ENCODE data around the gene PRR14L.

PRR14L gene

DNA sequence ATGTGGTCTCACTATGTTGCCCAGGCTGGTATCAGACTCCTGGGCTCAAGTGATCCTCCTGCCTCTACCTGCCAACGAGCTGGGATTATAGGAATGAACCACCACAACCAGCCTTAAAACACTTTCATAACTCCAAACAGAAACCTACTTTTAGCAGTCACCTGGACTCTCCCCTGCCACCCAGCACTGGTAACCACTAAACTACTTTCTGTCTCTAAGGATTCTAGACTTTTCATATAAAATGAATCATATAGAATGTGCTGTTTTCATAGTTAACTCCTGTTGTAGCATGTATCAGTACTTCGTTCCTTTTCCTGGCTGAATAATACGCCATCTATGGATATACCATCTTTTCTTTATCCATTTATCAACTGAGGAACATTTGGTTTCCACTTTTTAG, 58.5 kb downstream of the PRR14L start:
- Histone ChIP-seq H4K91ac (ENCODE audit: low read length) (no peak overlapping the region), H2BK5ac (ENCODE audit: low read depth, low read length, poor library complexity, severe bottlenecking) (no peak overlapping the region), H4K8ac (ENCODE audit: low read length) (no peak overlapping the region), H3K4me2 (ENCODE audit: low read length, poor library complexity, severe bottlenecking) (no peak overlapping the region), H3K4ac (ENCODE audit: low read depth in 1 of 2, low read length in 2 of 2) (no peak overlapping the region), H3K4me3 (ENCODE audit: insufficient read depth in 1 of 2, low read depth in 1 of 2, low read length in 2 of 2) (no peak overlapping the region), H3K79me1 (replicated peaks; ENCODE audit: low read length, poor library complexity, severe bottlenecking) (peaks cover 23% of the 10 kb centered on the region), H2BK12ac (ENCODE audit: low read length in 2 of 2) (no peak overlapping the region), H2BK120ac (ENCODE audit: low read depth, low read length) (no peak overlapping the region), H3K18ac (ENCODE audit: low read depth in 1 of 2, low read length in 2 of 2) (no peak overlapping the region), H2BK15ac (ENCODE audit: low read depth, poor library complexity, severe bottlenecking) (no peak overlapping the region), H3K4me1 (ENCODE audit: control insufficient read depth, insufficient read depth, low read depth, low read length) (no peaks in the 10 kb centered on the region), H3K9ac (ENCODE audit: low read length) (no peak overlapping the region), H3K36me3 (ENCODE audit: control insufficient read depth in 1 of 2, insufficient read depth in 2 of 2, low read depth in 1 of 2, low read length in 2 of 2) (peaks cover 36 to 73% of the 10 kb centered on the region in 2 experiments), H3K27ac (ENCODE audit: low read length, poor library complexity, severe bottlenecking) (no peak overlapping the region), H3K27me3 (ENCODE audit: control insufficient read depth in 1 of 2, insufficient read depth in 1 of 2, low read length in 2 of 2) (no peaks in the 10 kb centered on the region), H3K23ac (ENCODE audit: low read length in 2 of 2) (no peak overlapping the region), H2AFZ (ENCODE audit: low read depth, low read length) (no peak overlapping the region), H3K9me3 (ENCODE audit: control insufficient read depth, low read length) (no peaks in the 10 kb centered on the region), H2AK5ac (ENCODE audit: low read length, severe bottlenecking) (no peak overlapping the region), H3K14ac (ENCODE audit: low read length in 2 of 2) (no peak overlapping the region)
- 79% methylated on average over 1 of the region's 3 CpGs for WGBS
- DNase-seq, result no peak

GRCh38 chr22:31683181-31684105, 66.5 kb downstream of the PRR14L start:
- 93% methylated on average over 12 of the region's 13 CpGs for WGBS
- Histone ChIP-seq H3K27me3 (ENCODE audit: control insufficient read depth in 1 of 2, insufficient read depth in 1 of 2, low read length in 2 of 2) (no peaks in the 10 kb centered on the region), H2BK5ac (ENCODE audit: low read depth, low read length, poor library complexity, severe bottlenecking) (no peak overlapping the region), H3K9ac (ENCODE audit: low read length) (no peak overlapping the region), H3K18ac (ENCODE audit: low read depth in 1 of 2, low read length in 2 of 2) (no peak overlapping the region), H3K9me3 (ENCODE audit: control insufficient read depth, low read length) (no peaks in the 10 kb centered on the region), H4K91ac (ENCODE audit: low read length) (no peak overlapping the region), H3K36me3 (ENCODE audit: control insufficient read depth in 1 of 2, insufficient read depth in 2 of 2, low read depth in 1 of 2, low read length in 2 of 2) (peaks cover 43 to 48% of the 10 kb centered on the region in 2 experiments), H2BK15ac (ENCODE audit: low read depth, poor library complexity, severe bottlenecking) (no peak overlapping the region), H2AK5ac (ENCODE audit: low read length, severe bottlenecking) (no peak overlapping the region), H2BK12ac (ENCODE audit: low read length in 2 of 2) (no peak overlapping the region), H2BK120ac (ENCODE audit: low read depth, low read length) (no peak overlapping the region), H3K23ac (ENCODE audit: low read length in 2 of 2) (no peak overlapping the region), H3K4me3 (ENCODE audit: insufficient read depth in 1 of 2, low read depth in 1 of 2, low read length in 2 of 2) (no peak overlapping the region), H3K4me1 (ENCODE audit: control insufficient read depth, insufficient read depth, low read depth, low read length) (peaks cover 3% of the 10 kb centered on the region), H3K14ac (ENCODE audit: low read length in 2 of 2) (no peak overlapping the region), H4K8ac (ENCODE audit: low read length) (no peak overlapping the region), H2AFZ (ENCODE audit: low read depth, low read length) (no peak overlapping the region), H3K4me2 (ENCODE audit: low read length, poor library complexity, severe bottlenecking) (no peak overlapping the region), H3K27ac (ENCODE audit: low read length, poor library complexity, severe bottlenecking) (no peak overlapping the region), H3K4ac (ENCODE audit: low read depth in 1 of 2, low read length in 2 of 2) (no peak overlapping the region), H3K79me1 (replicated peaks; ENCODE audit: low read length, poor library complexity, severe bottlenecking) (peaks cover 6% of the 10 kb centered on the region)
- no peak for DNase-seq

DNA sequence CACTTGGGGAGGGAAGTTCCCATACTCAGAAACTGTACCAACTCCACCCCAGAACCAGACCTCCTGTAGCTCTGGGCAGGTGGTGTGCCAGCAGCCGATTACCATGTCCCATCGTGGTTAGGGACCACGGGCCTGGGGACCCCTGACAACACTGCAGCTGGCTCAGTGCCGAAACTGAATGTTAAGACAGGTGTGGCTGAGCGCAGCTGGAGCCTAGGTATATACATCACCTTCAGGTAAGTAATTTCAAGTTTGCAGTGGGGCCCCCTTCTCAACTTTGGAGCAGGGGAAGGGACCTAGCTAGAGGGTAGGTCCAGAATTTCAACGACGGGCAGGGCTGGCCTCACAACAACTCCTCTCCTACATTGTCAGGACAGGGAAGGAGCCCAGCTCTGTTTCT, 67.2 kb downstream of the PRR14L start:
- H3K9ac ChIP-seq (ENCODE audit: low read length), result no peak overlapping the region
- DNase-seq, result no peak

GRCh38 chr22:31681349-31682345, 68.3 kb downstream of the PRR14L start:
- H3K9ac ChIP-seq (ENCODE audit: low read length), result peak overlapping the region; percentile 78

More for the DNA sequence above, 67.2 kb downstream of the PRR14L start:
- H3K18ac ChIP-seq (ENCODE audit: low read depth in 1 of 2, low read length in 2 of 2), result no peak overlapping the region
- H3K14ac ChIP-seq (ENCODE audit: low read length in 2 of 2), result no peak overlapping the region
- no peak overlapping the region for H4K91ac ChIP-seq (ENCODE audit: low read length)
- WGBS, result 98% methylated on average over 7 of the region's 7 CpGs
- no peak overlapping the region for H2AK5ac ChIP-seq (ENCODE audit: low read length, severe bottlenecking)
- H3K4me3 ChIP-seq (ENCODE audit: insufficient read depth in 1 of 2, low read depth in 1 of 2, low read length in 2 of 2), result no peak overlapping the region
- peaks cover 3% of the 10 kb centered on the region for H3K4me1 ChIP-seq (ENCODE audit: control insufficient read depth, insufficient read depth, low read depth, low read length)
- no peak overlapping the region for H4K8ac ChIP-seq (ENCODE audit: low read length)
- H2BK15ac ChIP-seq (ENCODE audit: low read depth, poor library complexity, severe bottlenecking), result no peak overlapping the region
- H3K27ac ChIP-seq (ENCODE audit: low read length, poor library complexity, severe bottlenecking), result no peak overlapping the region
- no peak overlapping the region for H3K4me2 ChIP-seq (ENCODE audit: low read length, poor library complexity, severe bottlenecking)
- H2BK12ac ChIP-seq (ENCODE audit: low read length in 2 of 2), result no peak overlapping the region
- H2BK120ac ChIP-seq (ENCODE audit: low read depth, low read length), result no peak overlapping the region
- no peak overlapping the region for H3K23ac ChIP-seq (ENCODE audit: low read length in 2 of 2)
- no peak overlapping the region for H2BK5ac ChIP-seq (ENCODE audit: low read depth, low read length, poor library complexity, severe bottlenecking)
- H3K79me1 ChIP-seq (replicated peaks; ENCODE audit: low read length, poor library complexity, severe bottlenecking), result peaks cover 6% of the 10 kb centered on the region
- no peaks in the 10 kb centered on the region for H3K27me3 ChIP-seq (ENCODE audit: control insufficient read depth in 1 of 2, insufficient read depth in 1 of 2, low read length in 2 of 2)
- H3K36me3 ChIP-seq (ENCODE audit: control insufficient read depth in 1 of 2, insufficient read depth in 2 of 2, low read depth in 1 of 2, low read length in 2 of 2), result peaks cover 43% of the 10 kb centered on the region in 2 experiments
- H3K9me3 ChIP-seq (ENCODE audit: control insufficient read depth, low read length), result no peaks in the 10 kb centered on the region
- no peak overlapping the region for H2AFZ ChIP-seq (ENCODE audit: low read depth, low read length)
- H3K4ac ChIP-seq (ENCODE audit: low read depth in 1 of 2, low read length in 2 of 2), result no peak overlapping the region

More at GRCh38 chr22:31681349-31682345, 68.3 kb downstream of the PRR14L start:
- no peak overlapping the region for H4K8ac ChIP-seq (ENCODE audit: low read length)
- no peak overlapping the region for H2BK5ac ChIP-seq (ENCODE audit: low read depth, low read length, poor library complexity, severe bottlenecking)
- WGBS, result 96% methylated on average over 16 of the region's 17 CpGs
- H3K23ac ChIP-seq (ENCODE audit: low read length in 2 of 2), result no peak overlapping the region
- H2AK5ac ChIP-seq (ENCODE audit: low read length, severe bottlenecking), result no peak overlapping the region
- no peak overlapping the region for H2BK120ac ChIP-seq (ENCODE audit: low read depth, low read length)
- H3K4me3 ChIP-seq (ENCODE audit: insufficient read depth in 1 of 2, low read depth in 1 of 2, low read length in 2 of 2), result no peak overlapping the region
- no peak overlapping the region for H3K4me2 ChIP-seq (ENCODE audit: low read length, poor library complexity, severe bottlenecking)
- H2BK12ac ChIP-seq (ENCODE audit: low read length in 2 of 2), result no peak overlapping the region
- no peak overlapping the region for H3K4ac ChIP-seq (ENCODE audit: low read depth in 1 of 2, low read length in 2 of 2)
- no peak overlapping the region for H3K14ac ChIP-seq (ENCODE audit: low read length in 2 of 2)
- no peaks in the 10 kb centered on the region for H3K27me3 ChIP-seq (ENCODE audit: control insufficient read depth in 1 of 2, insufficient read depth in 1 of 2, low read length in 2 of 2)
- peaks cover 35 to 37% of the 10 kb centered on the region in 2 experiments for H3K36me3 ChIP-seq (ENCODE audit: control insufficient read depth in 1 of 2, insufficient read depth in 2 of 2, low read depth in 1 of 2, low read length in 2 of 2)
- no peak overlapping the region for H2BK15ac ChIP-seq (ENCODE audit: low read depth, poor library complexity, severe bottlenecking)
- no peak overlapping the region for H4K91ac ChIP-seq (ENCODE audit: low read length)
- peak overlapping the region; percentile 38 for H3K27ac ChIP-seq (ENCODE audit: low read length, poor library complexity, severe bottlenecking)
- no peak overlapping the region for H2AFZ ChIP-seq (ENCODE audit: low read depth, low read length)
- H3K9me3 ChIP-seq (ENCODE audit: control insufficient read depth, low read length), result no peaks in the 10 kb centered on the region
- no peak overlapping the region for H3K18ac ChIP-seq (ENCODE audit: low read depth in 1 of 2, low read length in 2 of 2)
- peak; percentile 28 for DNase-seq
- peaks cover 6% of the 10 kb centered on the region for H3K79me1 ChIP-seq (replicated peaks; ENCODE audit: low read length, poor library complexity, severe bottlenecking)
- H3K4me1 ChIP-seq (ENCODE audit: control insufficient read depth, insufficient read depth, low read depth, low read length), result peaks cover 6% of the 10 kb centered on the region
